Lower lobe of right lung (tissue), 2 donors: Measurements from ENCODE around the gene KCNN3. TPM values are rescaled to one million over a fixed set of nuclear protein-coding genes. Genes with fewer than 3 reads are reported as not detected.

Source experiments
- ATAC-seq, 2 donors: fragments of 200-7000 bp; cut with Tn5 transposase; one replicate each; pipeline ENCODE4 v1.9.1; 2020 to 2022; ENCODE audit warnings: mild to moderate bottlenecking in 2 of 2, moderate library complexity in 2 of 2
- DNase-seq: peaks from one replicate; pipeline ENCODE4 v3.0.0-alpha.2; 2020
- H3K27ac ChIP-seq: fragments of 200-600 bp; one replicate; pipeline ENCODE4 v1.8.0; 2022
- H3K27me3 ChIP-seq: fragments of 200-600 bp; one replicate; pipeline ENCODE4 v1.8.0; 2022; ENCODE audit warnings: low read depth
- H3K36me3 ChIP-seq: fragments of 200-600 bp; one replicate; pipeline ENCODE4 v1.8.0; 2022; ENCODE audit warnings: mild to moderate bottlenecking
- H3K4me1 ChIP-seq: fragments of 200-600 bp; one replicate; pipeline ENCODE4 v1.8.0; 2022
- H3K4me3 ChIP-seq: fragments of 200-600 bp; one replicate; pipeline ENCODE4 v1.8.0; 2022; ENCODE audit warnings: mild to moderate bottlenecking
- H3K9me3 ChIP-seq: fragments of 200-600 bp; one replicate; pipeline ENCODE4 v1.8.0; 2022
- CTCF ChIP-seq: fragments of 200-600 bp; IDR thresholded peaks from one replicate; pipeline ENCODE4 v1.8.0; 2022; ENCODE audit warnings: antibody characterized with exemption, mild to moderate bottlenecking
- intact Hi-C: fragments of 100-400 bp; cut with DNase I; formaldehyde crosslinking; loops from one replicate; pipeline ENCODE4 v1.11.0; 2022
- total RNA-seq: library from RNA; stranded (reverse); fragmentation: NEBNext Ultra II Directional; extraction: Animal tissue kit (Norgen Biotek cat#: 25700); gene quantifications from one replicate; pipeline ENCODE4 v1.2.1, GENCODE V29; 2021
- donor health status: DM: no; HTN: yes; CAD: no; lungs with severe emphysema.

Gene KCNN3
- total RNA-seq, 1 donor from 2014 or later = 4.4 TPM

DNA sequence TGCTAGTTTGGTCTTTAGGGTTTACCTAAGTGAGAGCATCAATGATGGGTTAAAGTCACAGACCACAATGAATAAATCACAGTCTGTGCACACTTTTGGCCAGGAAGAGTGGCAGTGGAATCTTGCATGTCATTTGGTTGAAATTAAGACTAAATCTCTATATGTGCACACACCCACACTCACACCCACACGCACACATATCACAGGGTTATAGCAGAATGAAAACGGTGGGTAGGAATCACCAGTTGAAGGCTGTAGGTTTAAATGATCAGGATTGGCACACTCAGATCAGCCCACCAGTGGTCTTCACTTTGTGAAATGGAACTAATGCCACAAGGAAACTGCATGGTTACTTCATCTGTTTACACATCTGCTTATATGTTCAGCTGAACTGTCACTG, 164.5 kb downstream of the KCNN3 start:
- DNase-seq = no peak
- H3K36me3 ChIP-seq = no peaks in the 10 kb centered on the region
- H3K4me3 ChIP-seq = no peak overlapping the region
- H3K4me1 ChIP-seq = no peaks in the 10 kb centered on the region
- no peak overlapping the region for H3K27ac ChIP-seq
- H3K9me3 ChIP-seq = no peaks in the 10 kb centered on the region
- no peak for ATAC-seq
- no peaks in the 10 kb centered on the region for H3K27me3 ChIP-seq
- TF ChIP-seq CTCF = no peak
- intact Hi-C loops = no loop called here

DNA sequence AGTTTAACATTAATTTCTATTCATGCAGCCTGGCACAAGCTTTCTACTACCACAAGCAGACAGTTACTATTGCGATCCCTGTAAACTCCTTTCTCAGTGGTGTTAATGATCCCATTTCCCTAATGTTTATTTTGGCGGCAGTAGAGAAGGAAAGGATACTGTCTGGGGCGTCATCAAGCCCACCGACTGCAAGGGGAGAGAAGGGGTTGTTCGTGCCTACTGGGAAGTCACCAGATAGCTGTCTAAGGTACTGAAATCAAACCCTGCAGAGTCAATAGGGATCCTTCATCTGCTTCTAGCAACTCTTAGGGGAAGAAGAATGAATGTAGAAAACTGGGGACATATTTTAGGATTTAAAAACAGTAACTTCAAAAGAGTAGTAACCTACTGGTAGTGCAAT, 166.9 kb downstream of the KCNN3 start:
- H3K4me3 ChIP-seq = no peak overlapping the region
- no peaks in the 10 kb centered on the region for H3K4me1 ChIP-seq
- intact Hi-C loops = no loop called here
- H3K27me3 ChIP-seq = no peaks in the 10 kb centered on the region
- TF ChIP-seq CTCF = no peak
- no peak overlapping the region for H3K27ac ChIP-seq
- no peak for DNase-seq
- no peaks in the 10 kb centered on the region for H3K36me3 ChIP-seq
- no peak for ATAC-seq
- no peaks in the 10 kb centered on the region for H3K9me3 ChIP-seq

DNA sequence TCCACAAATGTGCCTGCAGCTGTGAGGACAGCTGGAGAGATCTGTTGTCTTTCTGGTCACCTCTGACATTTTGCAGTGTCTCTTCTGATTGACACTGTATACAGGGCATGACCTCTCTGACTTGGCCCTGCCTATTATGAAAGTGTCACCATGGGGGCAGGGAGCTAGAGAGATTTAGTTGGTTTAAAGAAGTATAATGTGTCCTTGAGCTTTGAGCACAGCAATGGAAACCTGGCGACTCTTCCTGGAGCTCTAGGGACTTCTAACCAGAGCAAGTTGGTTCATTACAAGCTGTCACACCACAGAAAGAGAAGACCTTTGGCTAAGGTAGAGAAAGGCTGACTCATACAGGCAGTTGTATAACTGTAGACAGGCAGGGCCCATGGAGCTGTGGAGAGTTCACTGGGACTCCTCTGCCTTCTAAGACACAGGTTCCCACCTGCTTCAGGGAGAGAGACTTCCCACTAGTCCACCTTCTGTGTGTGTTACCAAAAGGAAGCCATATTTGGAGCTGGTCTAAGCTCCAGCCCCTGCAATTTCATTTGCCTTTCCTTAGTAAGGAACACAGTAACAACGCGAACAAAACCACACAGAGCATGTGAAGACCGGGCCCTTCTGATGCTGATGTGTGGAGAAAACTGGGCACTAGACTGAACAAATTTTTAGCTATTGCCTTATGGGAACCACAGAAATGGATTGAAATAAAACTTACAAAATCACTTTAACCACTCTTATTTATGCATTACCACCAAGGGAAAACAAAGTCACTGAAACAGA, 171.6 kb downstream of the KCNN3 start:
- H3K4me3 ChIP-seq = no peak overlapping the region
- H3K4me1 ChIP-seq = no peaks in the 10 kb centered on the region
- no peak overlapping the region for H3K27ac ChIP-seq
- intact Hi-C loops = no loop called here
- DNase-seq = no peak
- H3K27me3 ChIP-seq = no peaks in the 10 kb centered on the region
- no peak for ATAC-seq
- no peaks in the 10 kb centered on the region for H3K9me3 ChIP-seq
- no peak for TF ChIP-seq CTCF
- H3K36me3 ChIP-seq = no peaks in the 10 kb centered on the region

GRCh38 chr1:154697710-154698109, 172.4 kb downstream of the KCNN3 start:
- ATAC-seq = no peak
- intact Hi-C loops = no loop called here
- DNase-seq = no peak
- Histone ChIP-seq H3K27ac (no peak overlapping the region), H3K4me1 (no peaks in the 10 kb centered on the region), H3K9me3 (no peaks in the 10 kb centered on the region), H3K36me3 (no peaks in the 10 kb centered on the region), H3K4me3 (no peak overlapping the region), H3K27me3 (no peaks in the 10 kb centered on the region)
- TF ChIP-seq CTCF = no peak

DNA sequence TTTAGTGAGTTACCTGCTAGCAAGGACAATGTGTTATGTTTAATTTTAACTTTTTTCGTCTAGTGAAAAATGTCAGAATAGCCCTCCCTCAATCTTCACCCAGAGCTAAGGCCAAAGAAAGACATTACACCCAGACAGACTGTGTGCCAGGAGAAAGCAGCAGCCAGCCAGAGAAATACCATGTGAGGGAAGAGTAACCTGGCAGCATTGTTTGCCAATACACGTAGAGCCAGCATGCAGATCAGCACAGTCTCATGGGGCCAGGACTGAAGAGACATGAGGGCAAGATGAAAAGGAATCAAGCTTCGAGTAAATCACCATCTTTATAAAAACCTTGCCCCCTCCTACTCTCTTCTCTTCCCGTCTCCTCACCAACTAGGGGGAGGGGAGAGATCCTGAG, 173.6 kb downstream of the KCNN3 start:
- TF ChIP-seq CTCF = no peak
- H3K4me3 ChIP-seq = no peak overlapping the region
- intact Hi-C loops = no loop called here
- no peaks in the 10 kb centered on the region for H3K9me3 ChIP-seq
- no peaks in the 10 kb centered on the region for H3K27me3 ChIP-seq
- DNase-seq (no peak), ATAC-seq (no peak)
- no peaks in the 10 kb centered on the region for H3K4me1 ChIP-seq
- H3K36me3 ChIP-seq = no peaks in the 10 kb centered on the region
- no peak overlapping the region for H3K27ac ChIP-seq
